Sigmoid colon (tissue), 7 donors: Measurements from ENCODE around the gene NOS1AP. TPM values are rescaled to one million over a fixed set of nuclear protein-coding genes. Genes with fewer than 3 reads are reported as not detected.

Source experiments
- DNase-seq: peaks from one replicate; pipeline ENCODE4 v3.0.0-alpha.2; 2019
- H3K27ac ChIP-seq, 4 donors: fragments of 200-600 bp; sonication (generic); one replicate each; pipeline ENCODE4 v1.5.1; 2016 to 2019; ENCODE audit warnings: mild to moderate bottlenecking in 1 of 4
- H3K27me3 ChIP-seq, 3 donors: fragments of 200-600 bp; sonication (generic); one replicate each; pipeline ENCODE4 v1.5.1; 2019; ENCODE audit warnings: mild to moderate bottlenecking in 1 of 3
- H3K36me3 ChIP-seq, 4 donors: fragments of 200-600 bp; sonication (generic); one replicate each; pipeline ENCODE4 v1.5.1; 2016 to 2019
- H3K4me1 ChIP-seq, 4 donors: fragments of 200-600 bp; sonication (generic); one replicate each; pipeline ENCODE4 v1.5.1; 2017 to 2019
- H3K4me3 ChIP-seq, 4 donors: fragments of 200-600 bp; sonication (generic); one replicate each; pipeline ENCODE4 v1.5.1; 2017 to 2019; ENCODE audit warnings: mild to moderate bottlenecking in 2 of 4, moderate library complexity in 1 of 4
- H3K9me3 ChIP-seq, 4 donors: fragments of 200-600 bp in 3 of 4; sonication (generic) in 3 of 4; one replicate each; pipeline versions ENCODE4 v1.5.1 to v1.6.1; 2013 to 2019
- CTCF ChIP-seq, 4 experiments: fragments of 450-650 bp in 3 of 4; fragments of 200-600 bp in 1 of 4; IDR thresholded peaks; one replicate each; pipeline ENCODE4 v1.5.1; 2016 to 2019; ENCODE audit warnings: antibody characterized with exemption in 4 of 4, mild to moderate bottlenecking in 3 of 4, moderate library complexity in 2 of 4
- EP300 ChIP-seq, 4 donors: sonication (generic); formaldehyde crosslinking; IDR thresholded peaks; one replicate each; pipeline ENCODE4 v1.6.1; 2017; ENCODE audit warnings: antibody characterized with exemption in 4 of 4
- POLR2A ChIP-seq, 2 donors: fragments of 450-650 bp; IDR thresholded peaks; one replicate each; pipeline ENCODE4 v1.6.1; 2016; ENCODE audit warnings: antibody characterized with exemption in 2 of 2, mild to moderate bottlenecking in 2 of 2, moderate library complexity in 2 of 2
- POLR2AphosphoS5 ChIP-seq, 4 donors: sonication (generic); formaldehyde crosslinking; IDR thresholded peaks; one replicate each; pipeline ENCODE4 v1.6.1; 2017; ENCODE audit warnings: antibody characterized with exemption in 4 of 4
- WGBS, 2 donors: extraction: QIAGEN DNeasy Blood & Tissue Kit; methylation state at CpG; one replicate each; pipeline ENCODE4 v1.1.7; 2013; 5-methylcytosine and 5-hydroxymethylcytosine counted together
- intact Hi-C: fragments of 100-400 bp; cut with DNase I; formaldehyde crosslinking; loops from one replicate; pipeline ENCODE4 v1.15.1; 2023
- polyA plus RNA-seq, 3 donors: library from polyadenylated mRNA; stranded (reverse); fragments of 200-250 nt; gene quantifications; one replicate each; pipeline ENCODE4 v1.2.3, GENCODE V29; 2013
- total RNA-seq, 4 donors: library from RNA; depleted of rRNA; stranded (reverse); fragments of >200 nt; gene quantifications; one replicate each; pipeline ENCODE4 v1.1.0, GENCODE V29; 2016
- donor health status: healthy with polysubstance abuse.
- donor health status: Bipolar disorder and iron deficiency.
- donor health status: healthy.

The NOS1AP gene
- total and polyA plus RNA-seq, 7 donors = 1.2 to 11.9 (median 4.6) TPM

GRCh38 chr1:162360237-162360873 is 290.9 kb downstream of the NOS1AP start:
- intact Hi-C loops = no loop called here
- H3K4me1 ChIP-seq = no peaks in the 10 kb centered on the region
- no peak overlapping the region for H3K4me3 ChIP-seq
- peaks cover 0 to 36% (median 11%) of the 10 kb centered on the region in 4 donors for H3K36me3 ChIP-seq
- DNase-seq = no peak
- no peaks in the 10 kb centered on the region for H3K9me3 ChIP-seq
- no peaks in the 10 kb centered on the region for H3K27me3 ChIP-seq
- 64 to 85% methylated on average over 10 of the region's 10 CpGs for WGBS, 2 donors
- no peak overlapping the region for H3K27ac ChIP-seq
- TF ChIP-seq CTCF (IDR thresholded peaks at IDR 0.05) (no peak), POLR2A (IDR thresholded peaks at IDR 0.05) (no peak)

- WGBS, 2 donors = 93 to 96% methylated on average over 4 of the region's 4 CpGs
- TF ChIP-seq POLR2AphosphoS5 (IDR thresholded peaks at IDR 0.05) = no peak
These were observed 291.4 kb downstream of the NOS1AP start for GRCh38 chr1:162360874-162361260.

GRCh38 chr1:162361349-162361748 is 291.9 kb downstream of the NOS1AP start:
- H3K27me3 ChIP-seq = no peaks in the 10 kb centered on the region
- peaks cover 0 to 30% (median 9%) of the 10 kb centered on the region in 4 donors for H3K36me3 ChIP-seq
- no peak for DNase-seq

More at GRCh38 chr1:162360874-162361260, 291.4 kb downstream of the NOS1AP start:
- intact Hi-C loops = no loop called here
- no peaks in the 10 kb centered on the region for H3K9me3 ChIP-seq
- no peak overlapping the region for H3K27ac ChIP-seq
- H3K27me3 ChIP-seq = no peaks in the 10 kb centered on the region
- DNase-seq = no peak
- H3K4me3 ChIP-seq = no peak overlapping the region
- peaks cover 0 to 35% (median 11%) of the 10 kb centered on the region in 4 donors for H3K36me3 ChIP-seq
- no peaks in the 10 kb centered on the region for H3K4me1 ChIP-seq

GRCh38 chr1:162363823-162364222 is 294.3 kb downstream of the NOS1AP start:
- Histone ChIP-seq H3K4me3 (no peak overlapping the region), H3K36me3 (peaks cover 0 to 17% (median 0%) of the 10 kb centered on the region in 4 donors), H3K27ac (no peak overlapping the region), H3K9me3 (no peaks in the 10 kb centered on the region), H3K4me1 (no peaks in the 10 kb centered on the region), H3K27me3 (no peaks in the 10 kb centered on the region)
- TF ChIP-seq EP300 (IDR thresholded peaks at IDR 0.05) (no peak), POLR2A (IDR thresholded peaks at IDR 0.05) (no peak), POLR2AphosphoS5 (IDR thresholded peaks at IDR 0.05) (no peak), CTCF (IDR thresholded peaks at IDR 0.05) (no peak)
- WGBS, 2 donors = 76 to 87% methylated on average over 3 of the region's 3 CpGs
- intact Hi-C loops = no loop called here
- no peak for DNase-seq

More at GRCh38 chr1:162361349-162361748, 291.9 kb downstream of the NOS1AP start:
- Histone ChIP-seq H3K27ac (no peak overlapping the region), H3K4me1 (no peaks in the 10 kb centered on the region), H3K4me3 (no peak overlapping the region), H3K9me3 (no peaks in the 10 kb centered on the region)
- 91 to 96% methylated on average over 5 of the region's 5 CpGs for whole genome bisulfite sequencing, 2 donors
- intact Hi-C loops = no loop called here
- TF ChIP-seq EP300 (IDR thresholded peaks at IDR 0.05) (no peak), POLR2AphosphoS5 (IDR thresholded peaks at IDR 0.05) (no peak), CTCF (IDR thresholded peaks at IDR 0.05) (no peak), POLR2A (IDR thresholded peaks at IDR 0.05) (no peak)

GRCh38 chr1:162364498-162364897 is 295.0 kb downstream of the NOS1AP start:
- no peak overlapping the region for H3K4me3 ChIP-seq
- H3K27ac ChIP-seq = no peak overlapping the region
- intact Hi-C loops = no loop called here
- peaks cover 0 to 17% (median 0%) of the 10 kb centered on the region in 4 donors for H3K36me3 ChIP-seq
- no peaks in the 10 kb centered on the region for H3K27me3 ChIP-seq
- 94% methylated on average over 1 of the region's 1 CpG for WGBS, 2 donors
- no peaks in the 10 kb centered on the region for H3K4me1 ChIP-seq
- no peak for DNase-seq
- TF ChIP-seq EP300 (IDR thresholded peaks at IDR 0.05) (no peak), POLR2A (IDR thresholded peaks at IDR 0.05) (no peak), CTCF (IDR thresholded peaks at IDR 0.05) (no peak), POLR2AphosphoS5 (IDR thresholded peaks at IDR 0.05) (no peak)
- H3K9me3 ChIP-seq = no peaks in the 10 kb centered on the region
